Spleen (tissue), 7 donors: ENCODE results near the gene HECA.
"Not testable (repeated sequence)": the region's sequence is repeated elsewhere in the genome, so short reads cannot be mapped to it uniquely, and the experiment has no call there.

Experiments
- POLR2A ChIP-seq, 3 donors: fragments of 450-650 bp; IDR thresholded peaks; one replicate each; pipeline ENCODE4 v1.5.1; 2017; ENCODE audit warnings: antibody characterized with exemption in 3 of 3, mild to moderate bottlenecking in 1 of 3
- POLR2AphosphoS5 ChIP-seq, 3 donors: sonication (generic); formaldehyde crosslinking; IDR thresholded peaks; one replicate each; pipeline ENCODE4 v1.5.1; 2017; ENCODE audit warnings: antibody characterized with exemption in 3 of 3
- TF ChIP-seq, protein P1 (sequence below), 11 experiments: fragments of 200-600 bp in 7 of 11; fragments of 450-650 bp in 4 of 11; sonication (generic) in 4 of 11; IDR thresholded peaks in 8 of 11; conservative IDR thresholded peaks in 3 of 11; 1 replicate in 7 of 11; 2 replicates in 4 of 11; pipeline versions ENCODE4 v1.4.0 to v1.8.0; 2016 to 2021; ENCODE audit warnings: antibody characterized with exemption in 11 of 11, inconsistent platforms in 4 of 11, mild to moderate bottlenecking in 1 of 11
- donor health status: DM: no; HTN: no; CAD: no; lungs with moderate emphysema.
- donor health status: DM: no; HTN: no; CAD: no.
- donor health status: DM: no; HTN: no; CAD: no.

- TF ChIP-seq POLR2AphosphoS5, POLR2A (IDR thresholded peaks at IDR 0.05): not testable (repeated sequence)
- TF ChIP-seq, protein P1, sequence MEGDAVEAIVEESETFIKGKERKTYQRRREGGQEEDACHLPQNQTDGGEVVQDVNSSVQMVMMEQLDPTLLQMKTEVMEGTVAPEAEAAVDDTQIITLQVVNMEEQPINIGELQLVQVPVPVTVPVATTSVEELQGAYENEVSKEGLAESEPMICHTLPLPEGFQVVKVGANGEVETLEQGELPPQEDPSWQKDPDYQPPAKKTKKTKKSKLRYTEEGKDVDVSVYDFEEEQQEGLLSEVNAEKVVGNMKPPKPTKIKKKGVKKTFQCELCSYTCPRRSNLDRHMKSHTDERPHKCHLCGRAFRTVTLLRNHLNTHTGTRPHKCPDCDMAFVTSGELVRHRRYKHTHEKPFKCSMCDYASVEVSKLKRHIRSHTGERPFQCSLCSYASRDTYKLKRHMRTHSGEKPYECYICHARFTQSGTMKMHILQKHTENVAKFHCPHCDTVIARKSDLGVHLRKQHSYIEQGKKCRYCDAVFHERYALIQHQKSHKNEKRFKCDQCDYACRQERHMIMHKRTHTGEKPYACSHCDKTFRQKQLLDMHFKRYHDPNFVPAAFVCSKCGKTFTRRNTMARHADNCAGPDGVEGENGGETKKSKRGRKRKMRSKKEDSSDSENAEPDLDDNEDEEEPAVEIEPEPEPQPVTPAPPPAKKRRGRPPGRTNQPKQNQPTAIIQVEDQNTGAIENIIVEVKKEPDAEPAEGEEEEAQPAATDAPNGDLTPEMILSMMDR (IDR thresholded peaks at IDR 0.05 in 8 of 11, conservative IDR thresholded peaks at IDR 0.05 in 3 of 11) = not testable (repeated sequence)
Observed at GRCh38 chr6:139228387-139228786, 93.5 kb downstream of the HECA start.
